SKM-1 treated with dmso at 0.1 percent for 144 hours (cell line): ENCODE measurements around the gene AKT1S1.
A peak's percentile ranks its signal among the peaks of the same experiment; 100 is the strongest.

ENCODE experiments used
- DNase-seq: peaks from one replicate; lab custom pipeline; 2025; ENCODE audit not compliant: unreplicated experiment; lab: John Stamatoyannopoulos, UW

The AKT1S1 gene

DNA sequence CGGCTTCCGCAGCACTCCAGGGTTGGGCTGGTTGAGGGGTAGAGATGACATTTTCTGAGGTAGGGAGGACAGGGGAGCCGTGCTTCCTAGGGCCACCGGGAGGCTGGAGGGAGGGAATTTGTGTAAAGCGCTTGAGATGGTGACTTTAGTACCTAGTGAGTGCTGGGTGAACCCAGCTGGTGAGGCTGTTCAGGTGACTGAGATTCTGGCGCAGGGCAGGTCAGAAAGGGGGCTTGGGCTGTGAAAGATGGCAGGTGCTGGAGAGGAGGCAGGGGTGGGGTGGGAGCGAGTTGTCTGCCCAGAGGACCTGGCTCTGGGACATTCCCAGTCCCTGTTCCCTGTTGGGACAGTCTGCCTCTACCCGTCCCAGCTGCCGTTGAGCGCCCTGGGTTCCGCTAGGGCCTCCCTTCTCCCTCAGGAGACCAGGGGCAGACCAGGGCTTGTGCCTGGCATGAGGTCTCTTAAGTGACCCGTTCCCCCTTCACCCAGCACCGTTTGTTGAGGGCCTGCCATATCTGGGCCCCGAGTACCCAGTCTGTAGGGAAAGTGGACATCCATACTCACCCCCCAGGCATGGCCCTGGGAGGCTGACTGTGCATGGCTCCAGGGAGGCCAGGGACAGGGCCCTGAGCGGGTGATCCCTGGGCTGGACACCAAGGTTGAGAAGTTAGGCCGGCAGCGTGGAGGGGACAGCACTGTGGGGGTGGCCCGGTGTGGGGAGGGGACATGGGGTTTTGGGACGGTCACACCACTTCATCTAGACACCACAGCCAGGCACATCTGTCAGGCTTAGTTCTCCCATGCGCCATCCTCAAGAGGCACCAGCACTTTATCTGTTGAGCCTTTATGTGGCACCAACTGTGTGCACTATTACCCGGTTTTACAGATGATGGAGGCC lies 21.2 kb downstream of the AKT1S1 start:
- no peak for DNase-seq

DNA sequence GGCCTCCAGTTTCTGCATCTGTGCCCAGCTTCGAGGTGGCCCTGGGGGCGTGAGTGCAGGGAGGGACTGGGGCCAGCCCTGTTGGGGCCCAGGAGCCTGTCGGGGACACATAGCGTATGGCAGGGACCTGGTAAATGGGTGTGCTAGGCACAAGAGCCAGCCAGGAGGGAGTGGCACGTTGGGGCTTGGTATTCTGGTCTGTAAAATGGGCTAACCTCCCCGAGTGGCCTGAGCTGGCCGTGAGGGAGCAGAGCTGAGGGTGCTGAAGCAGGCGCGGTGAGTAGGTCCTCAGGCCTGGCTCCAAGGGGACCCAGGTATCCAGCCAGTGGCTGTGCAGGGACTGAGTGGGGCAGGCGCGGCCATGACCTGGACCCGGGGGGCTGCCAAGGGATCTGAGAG lies 21.9 kb downstream of the AKT1S1 start:
- DNase-seq: no peak

DNA sequence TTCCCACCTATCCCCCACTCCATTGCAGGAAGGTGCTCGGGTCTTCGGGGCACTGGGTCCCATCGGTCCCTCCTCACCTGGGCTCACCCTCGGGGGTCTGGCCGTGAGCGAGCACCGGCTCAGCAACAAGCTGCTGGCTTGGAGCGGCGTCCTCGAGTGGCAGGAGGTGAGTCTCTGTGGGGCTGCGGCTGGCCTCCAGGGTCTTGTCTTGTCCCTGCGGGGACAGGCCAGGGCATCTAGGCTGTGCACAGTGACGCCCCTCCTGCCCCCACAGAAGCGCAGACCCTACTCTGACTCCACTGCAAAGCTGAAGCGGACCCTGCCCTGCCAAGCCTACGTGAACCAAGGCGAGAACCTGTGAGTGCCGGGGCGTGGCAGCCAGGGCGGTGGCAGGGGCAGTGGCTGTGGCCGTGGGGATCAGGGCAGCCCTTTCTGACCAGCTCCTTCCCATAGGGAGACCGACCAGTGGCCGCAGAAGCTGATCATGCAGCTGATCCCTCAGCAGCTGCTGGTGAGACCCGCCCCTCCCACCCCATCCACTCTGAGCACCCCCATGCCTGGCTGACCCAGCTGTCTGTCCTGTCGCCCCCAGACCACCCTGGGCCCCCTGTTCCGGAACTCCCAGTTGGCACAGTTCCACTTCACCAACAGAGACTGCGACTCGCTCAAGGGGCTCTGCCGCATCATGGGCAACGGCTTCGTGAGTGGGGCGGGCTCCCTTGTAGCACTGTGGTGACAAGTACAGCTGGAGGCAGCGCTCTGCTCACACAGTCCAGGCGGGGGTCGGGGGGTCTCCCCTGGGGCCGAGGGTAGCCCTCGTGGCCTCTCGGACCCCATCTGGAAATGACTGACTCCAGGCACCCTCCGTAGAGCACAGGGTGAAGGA lies 22.5 kb downstream of the AKT1S1 start:
- DNase-seq: no peak

DNA sequence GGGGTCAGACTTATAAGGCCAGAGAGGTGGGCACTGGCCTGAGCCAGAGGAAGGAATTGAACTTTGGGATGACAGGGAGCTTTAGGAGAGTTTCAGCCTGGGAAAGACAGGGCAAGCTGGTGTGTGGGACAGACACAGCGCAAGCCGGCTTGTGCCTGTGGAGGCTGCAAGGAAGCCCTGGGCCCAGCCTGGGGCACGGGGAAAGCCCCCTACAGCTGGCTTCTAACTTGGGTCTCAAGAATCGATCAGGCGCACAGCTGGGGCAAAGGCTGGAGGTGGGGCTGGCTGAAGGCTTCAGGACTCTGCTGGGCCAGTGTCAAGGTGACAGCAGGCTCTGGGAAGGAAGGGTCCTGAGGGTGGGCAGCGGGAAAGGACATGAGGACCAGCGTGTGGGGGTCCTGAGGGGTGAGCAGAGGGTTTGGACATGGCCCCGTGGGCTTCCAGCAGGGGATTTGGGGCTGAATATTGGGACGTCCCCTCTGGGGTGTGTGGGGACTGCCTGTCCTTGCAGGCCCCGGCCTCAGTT lies 23.2 kb downstream of the AKT1S1 start:
- no peak for DNase-seq

DNA sequence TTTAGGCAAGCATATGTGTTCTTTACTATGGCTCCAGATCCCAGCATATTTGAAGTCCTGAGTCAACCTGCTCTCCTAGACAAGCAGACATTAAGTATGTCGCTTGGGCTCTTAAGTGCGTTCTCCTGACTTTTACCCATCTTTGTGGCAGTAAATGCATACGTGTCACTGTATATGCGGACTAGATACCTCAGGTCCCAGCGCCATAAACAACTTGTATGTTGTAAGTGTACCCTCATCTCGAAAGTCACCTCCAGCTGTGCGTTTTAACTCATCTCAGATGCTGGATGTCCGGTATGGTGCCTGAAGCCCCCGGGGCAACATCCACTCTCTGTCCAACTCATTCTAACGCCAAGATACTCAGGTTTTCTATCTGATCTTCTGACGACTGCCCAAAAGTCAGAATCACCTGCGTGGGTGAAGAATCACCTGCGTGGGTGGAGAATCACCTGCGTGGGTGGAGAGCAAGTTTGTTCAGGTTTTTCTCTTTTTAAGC lies 24.5 kb downstream of the AKT1S1 start:
- DNase-seq: no peak

DNA sequence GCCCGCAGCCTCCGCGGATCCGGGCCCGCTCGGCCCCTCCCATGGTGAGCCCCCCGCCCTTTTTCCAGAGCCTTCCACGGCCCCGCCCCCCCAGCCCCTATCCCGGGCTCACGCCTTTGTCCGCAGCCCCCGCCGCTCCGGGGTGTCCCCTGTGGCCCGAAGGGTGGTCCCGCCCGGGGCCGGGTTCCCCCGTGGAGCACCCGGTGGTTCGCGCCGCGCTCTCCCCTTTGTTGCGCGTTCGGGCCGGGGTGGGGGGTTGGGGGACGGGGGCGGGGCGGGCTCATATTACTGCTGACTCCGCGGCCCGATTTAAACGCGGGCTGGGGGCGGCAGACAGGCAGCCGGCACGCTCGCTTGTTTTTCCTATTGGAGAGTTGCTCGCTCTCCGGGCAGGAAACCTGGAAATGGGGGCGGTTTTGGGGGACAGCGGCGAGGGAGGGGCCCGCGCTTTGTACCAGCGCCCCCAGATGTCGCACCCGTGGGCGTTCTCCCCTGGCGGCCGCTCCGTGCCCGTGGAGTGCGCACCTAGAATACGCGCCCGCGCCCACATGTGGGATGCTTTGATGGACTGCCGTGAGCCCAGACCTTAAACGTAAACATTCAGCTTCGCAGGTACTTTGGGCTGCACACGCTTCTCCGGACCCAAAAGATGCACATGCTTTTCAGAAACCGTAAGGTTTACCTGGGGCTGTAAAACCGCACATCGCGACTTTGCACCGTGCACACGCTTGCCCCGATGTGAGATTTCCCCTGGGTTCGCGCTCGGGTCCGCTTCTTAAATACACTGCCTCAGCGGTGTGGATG lies 25.5 kb downstream of the AKT1S1 start:
- no peak for DNase-seq

DNA sequence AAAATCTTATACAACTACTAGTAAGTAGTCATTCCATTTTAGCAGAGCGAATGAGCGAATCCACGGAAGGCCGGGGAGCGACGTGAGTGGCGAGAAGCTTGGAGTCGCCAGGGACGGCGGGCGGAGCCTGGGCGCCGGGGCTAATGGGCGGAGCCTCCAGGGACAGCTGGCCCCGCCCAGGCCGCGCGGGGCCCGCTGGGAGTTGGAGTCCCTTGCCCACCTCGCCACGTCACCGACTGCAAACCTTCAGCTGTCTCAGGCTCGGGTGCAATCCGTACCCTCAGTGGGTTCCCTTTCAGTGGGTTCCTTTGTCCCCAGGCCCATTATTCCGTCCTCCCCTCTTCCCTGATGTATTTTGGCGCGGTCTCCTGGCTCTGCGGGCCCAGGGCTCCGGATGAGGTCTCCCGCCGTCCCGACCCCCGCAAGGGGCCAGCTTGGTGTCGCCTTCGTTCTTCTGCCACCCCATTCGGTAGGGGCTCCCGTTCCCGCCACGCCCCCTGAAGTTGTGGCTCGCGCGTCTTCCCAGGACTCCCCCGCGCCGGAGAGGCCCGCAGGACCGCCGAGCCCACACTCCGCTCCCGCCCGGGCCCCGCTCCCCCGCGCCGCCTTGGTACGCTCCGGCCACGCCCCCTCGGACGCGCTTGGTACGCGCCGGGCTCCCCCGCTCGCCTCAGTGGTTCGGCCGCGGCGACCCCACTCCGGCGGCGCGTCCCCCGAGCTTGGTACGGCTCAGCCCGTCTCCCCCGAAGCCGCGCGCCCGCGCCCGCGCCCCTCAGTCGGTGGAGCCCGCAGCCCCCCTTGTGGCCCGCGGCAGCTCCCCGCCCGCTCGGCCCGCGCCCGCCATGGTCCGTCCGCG lies 26.4 kb downstream of the AKT1S1 start, which contains the start of gene PTOV1:
TSS of gene PTOV1 (plus strand) at position 673 of the 856 bp plus-strand sequence.
- DNase-seq: peak; percentile 50

DNA sequence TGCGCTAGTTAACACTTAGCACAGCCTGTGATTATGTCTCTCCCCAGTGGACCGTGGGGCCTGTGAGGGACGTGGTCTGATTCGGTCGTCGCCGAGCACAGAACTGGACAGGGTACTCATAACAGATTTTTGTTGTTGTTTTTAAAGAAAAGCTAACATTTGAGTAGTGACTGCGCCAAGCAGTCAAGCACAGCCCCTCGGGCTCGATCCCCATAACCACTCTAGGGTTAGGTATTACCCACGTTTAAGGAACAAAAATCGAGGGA lies 27.0 kb downstream of the AKT1S1 start:
- no peak for DNase-seq

DNA sequence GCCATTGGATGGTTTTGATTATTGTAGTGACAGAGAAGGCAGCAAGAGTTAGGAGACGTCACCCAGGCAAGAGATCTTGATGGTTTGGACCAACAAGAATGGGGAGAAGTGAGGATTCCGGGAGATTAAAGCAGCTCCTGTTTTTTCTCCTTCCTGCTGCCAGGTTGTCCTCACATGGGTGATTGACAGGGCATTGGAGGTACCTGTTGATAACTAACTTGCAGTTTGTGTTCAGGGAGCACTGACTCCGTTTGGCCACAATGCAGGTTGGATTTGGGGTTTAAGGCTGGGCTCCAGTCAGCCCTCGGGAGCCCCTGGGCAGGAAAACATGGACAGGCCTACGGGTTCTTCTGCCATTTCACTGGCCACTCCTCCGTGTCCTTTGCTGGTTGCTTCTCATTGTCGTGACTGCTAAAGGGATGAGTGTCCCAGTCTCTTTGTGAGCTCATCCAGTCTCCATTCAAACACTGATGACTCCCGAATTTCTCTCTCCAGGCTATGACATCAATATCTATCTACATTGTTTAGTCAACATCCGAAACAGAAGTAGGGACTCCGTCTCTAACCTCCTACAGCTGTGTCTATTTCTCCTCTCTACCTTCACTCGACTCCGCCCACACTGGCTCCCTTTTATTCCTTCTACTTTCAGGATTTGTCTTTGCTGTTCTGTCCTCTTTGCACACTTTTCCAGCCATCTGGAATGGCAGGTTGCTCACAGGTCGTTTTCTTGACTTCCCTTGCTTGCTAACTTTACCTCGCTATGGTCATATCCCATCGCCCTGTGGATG lies 27.5 kb downstream of the AKT1S1 start:
- DNase-seq: no peak

DNA sequence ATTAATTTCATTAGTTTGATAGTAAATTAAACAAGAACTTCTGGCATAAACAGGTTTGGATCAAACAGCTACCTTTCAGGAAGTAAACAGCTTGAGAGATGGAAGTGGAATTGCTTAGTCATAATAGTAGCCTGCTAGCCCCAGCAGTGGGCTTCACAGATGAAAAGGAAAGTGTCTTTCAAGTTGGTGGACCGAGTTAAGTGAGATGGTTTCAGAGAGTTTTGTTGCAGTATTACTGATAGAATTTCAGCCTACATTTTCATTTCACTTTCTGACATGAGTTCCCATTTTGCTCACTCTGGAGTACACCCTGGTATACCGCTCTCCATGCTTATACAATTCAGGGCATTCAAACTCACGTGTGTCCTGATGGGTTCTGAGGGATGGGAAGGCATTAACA lies 28.2 kb downstream of the AKT1S1 start:
- DNase-seq: no peak

DNA sequence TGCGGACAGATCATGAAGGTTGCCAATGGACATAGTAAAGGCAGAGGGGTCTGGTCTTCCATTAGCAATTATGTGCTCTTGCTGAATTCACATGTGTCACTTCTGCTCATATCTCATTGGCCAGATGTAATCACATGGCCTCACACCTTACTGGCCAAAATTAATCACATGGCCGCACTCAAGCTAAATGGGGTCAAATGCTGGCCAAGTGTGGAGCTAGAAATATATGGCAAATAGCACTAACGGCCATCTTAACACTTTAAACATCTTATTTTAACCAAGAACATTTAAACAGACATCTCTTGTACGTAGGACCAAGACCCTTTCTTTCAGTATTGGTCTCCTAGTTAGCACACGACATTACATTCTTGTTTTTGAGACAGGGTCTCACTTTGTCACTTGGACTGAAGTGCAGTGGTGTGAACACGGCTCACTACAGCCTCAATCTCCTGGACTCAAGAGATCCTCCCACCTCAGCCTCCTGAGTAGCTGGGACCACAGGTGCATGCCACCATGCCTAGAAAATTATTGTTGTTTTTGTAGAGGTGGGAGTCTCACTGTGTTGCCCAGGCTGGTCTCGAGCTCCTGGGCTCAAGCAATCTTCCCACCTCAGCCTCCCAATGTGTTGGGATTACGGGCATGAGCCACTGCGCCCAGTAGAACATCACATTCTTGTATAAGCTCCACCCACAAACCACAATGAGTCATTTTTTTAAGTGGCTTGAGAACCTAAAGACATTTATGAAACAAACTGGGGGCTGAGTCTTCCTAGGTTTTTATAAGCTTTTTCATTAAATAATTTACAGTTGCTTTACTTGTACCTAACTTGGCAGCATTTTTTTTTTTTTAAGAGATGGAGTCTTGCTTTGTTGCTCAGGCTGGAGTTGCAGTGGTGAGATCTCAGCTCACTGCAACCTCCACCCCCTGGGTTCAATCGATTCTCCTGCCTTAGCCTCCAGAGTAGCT lies 29.1 kb downstream of the AKT1S1 start:
- no peak for DNase-seq

DNA sequence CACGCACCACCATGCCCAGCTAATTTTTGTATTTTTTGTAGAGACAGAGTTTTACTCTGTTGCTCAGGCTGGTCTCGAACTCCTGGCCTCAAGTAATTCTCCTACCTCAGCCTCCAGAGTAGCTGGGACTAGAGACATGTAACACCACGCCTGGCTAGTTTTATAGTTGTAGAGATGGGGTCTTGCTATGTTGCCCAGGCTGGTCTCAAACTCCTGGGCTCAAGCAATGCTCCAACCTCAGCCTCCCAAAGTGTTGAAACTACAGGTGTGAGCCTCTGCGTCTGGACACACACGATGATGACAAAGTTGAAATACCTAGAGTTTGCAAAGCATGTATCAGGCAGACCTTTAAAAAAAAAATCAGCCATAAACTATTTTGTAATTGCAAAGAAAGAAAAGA lies 30.7 kb downstream of the AKT1S1 start:
- no peak for DNase-seq

DNA sequence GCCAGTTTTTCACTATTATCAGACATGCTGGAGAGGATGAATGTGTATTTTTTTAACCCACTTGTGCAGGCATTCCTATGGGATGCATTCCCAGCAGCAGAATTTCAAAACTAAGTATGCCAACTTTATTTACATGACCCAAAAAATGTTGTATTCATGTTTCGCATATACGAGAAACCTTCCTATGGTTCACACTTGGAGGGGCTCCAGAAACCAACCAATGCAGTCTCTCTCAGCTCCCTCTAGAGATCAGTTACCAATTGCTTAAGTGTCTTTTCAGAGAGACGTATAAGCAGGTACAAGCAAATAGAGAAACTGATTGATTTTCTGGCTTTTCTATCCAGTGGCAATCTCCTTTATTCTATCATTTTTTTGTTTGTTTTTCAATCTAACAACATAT lies 31.7 kb downstream of the AKT1S1 start:
- no peak for DNase-seq

DNA sequence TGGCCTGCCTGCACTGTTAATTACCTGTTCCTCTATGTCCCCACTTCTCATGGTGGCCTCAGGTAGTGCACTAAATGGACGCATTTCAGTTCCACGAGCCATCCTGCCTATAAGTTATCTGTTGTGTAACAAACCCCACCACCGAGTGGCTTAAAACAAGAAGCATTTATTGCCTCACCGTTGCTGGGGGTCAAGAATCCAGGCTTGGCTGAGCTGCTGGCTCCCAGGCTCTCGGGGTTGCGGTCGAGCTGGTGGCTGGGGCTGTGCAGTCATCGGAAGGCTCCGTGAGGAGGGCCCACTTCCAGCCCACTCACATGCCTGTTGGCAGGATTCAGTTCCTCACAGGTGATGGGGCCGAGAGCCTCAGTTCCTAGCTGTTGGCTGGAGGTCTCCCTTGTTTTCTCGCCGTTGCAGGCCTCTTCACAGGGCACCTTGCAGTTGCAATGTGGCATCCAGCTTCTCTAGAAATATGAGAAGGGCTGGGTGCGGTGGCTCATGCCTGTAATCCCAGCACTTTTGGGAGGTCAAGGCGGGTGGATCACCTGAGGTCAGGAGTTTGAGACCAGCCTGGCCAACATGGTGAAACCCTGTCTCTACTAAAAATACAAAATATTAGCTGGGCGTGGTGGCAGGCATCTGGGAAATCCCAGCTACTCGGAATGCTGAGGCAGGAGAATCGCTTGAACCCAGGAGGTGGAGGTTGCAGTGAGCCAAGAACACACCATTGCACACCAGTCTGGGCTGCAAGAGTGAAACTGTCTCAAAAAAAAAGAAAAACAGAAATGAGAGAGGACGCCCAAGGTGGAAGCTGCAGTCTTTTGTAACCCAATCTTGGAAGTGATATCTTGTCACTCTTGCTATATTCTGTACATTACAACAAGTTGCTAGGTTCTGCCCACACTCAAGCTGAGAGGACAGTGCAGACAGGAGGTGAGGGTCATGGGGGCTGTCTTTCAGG lies 32.7 kb downstream of the AKT1S1 start:
- peak; percentile 27 for DNase-seq

DNA sequence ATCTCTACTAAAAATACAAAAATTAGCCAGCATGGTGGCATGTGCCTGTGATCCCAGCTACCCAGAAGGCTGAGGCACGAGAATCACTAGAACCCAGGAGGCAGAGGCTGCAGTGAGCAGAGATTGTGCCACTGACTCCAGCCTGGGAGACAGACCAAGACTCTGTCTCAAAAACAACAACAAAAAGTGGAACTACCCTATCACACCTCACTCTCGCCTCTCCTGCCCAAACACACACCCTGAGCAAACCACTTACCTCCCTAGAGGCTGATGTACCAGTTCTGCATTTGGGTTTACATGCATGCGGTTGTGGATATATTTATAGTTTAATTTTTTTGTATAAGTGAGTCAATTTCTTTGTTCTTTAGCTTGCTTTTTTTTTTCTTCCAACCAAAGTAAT lies 33.9 kb downstream of the AKT1S1 start:
- no peak for DNase-seq

DNA sequence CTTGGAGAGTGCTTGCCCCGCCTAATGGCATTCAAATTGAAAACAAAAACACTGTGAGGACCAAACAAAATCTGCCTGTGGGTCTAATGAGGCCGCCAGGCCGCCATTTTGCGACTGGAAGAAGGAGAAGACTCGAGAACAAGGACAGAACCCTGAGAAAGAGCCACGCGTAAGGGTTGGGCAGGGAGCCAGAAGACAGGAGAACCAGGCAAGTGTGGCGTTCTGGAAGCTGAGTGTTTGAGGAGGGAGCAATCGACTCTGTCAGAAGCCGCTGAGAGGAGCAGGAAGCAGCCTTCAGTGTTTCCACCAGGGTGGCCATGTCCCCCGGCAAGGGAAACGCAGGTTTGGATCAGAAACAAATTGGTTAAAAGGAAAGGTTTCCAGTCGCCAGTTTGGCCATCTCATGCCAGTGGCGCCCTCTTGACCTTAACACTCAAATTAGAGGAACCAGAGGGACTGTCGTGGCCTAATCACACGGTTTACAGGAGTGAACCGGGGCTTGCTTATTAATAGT lies 36.4 kb downstream of the AKT1S1 start:
- DNase-seq: no peak

DNA sequence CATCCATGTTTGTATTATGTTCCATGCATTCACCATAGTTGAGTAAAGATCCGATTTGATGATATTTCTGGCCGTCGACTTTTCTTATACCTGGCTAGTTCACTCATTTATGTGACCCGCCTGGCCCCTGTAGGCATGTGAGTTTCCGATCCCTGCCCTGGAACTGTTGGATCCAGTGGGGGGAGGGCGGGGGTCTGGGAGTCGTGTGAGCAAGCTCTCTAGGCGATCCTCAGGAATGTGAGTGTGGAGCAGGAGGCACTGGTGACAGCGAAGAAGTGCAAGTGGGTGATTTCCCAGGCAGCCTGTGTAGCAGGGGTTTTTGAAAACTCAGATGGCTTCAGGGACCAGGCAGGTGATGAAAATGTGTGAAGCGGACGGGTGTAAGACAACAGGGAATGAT lies 36.8 kb downstream of the AKT1S1 start:
- DNase-seq: no peak
